Right atrium auricular region (tissue), 2 donors: ENCODE results near the gene MAP1LC3B2. TPM values are rescaled to one million over a fixed set of nuclear protein-coding genes. Genes with fewer than 3 reads are reported as not detected.

Experiments used
- DNase-seq: peaks from one replicate; pipeline ENCODE4 v3.0.0-alpha.2; 2019; ENCODE audit warnings: low spot score
- H3K27ac ChIP-seq, 2 donors: fragments of 200-600 bp; sonication (generic); 1 replicate in 1 of 2; 2 replicates in 1 of 2; pipeline ENCODE4 v1.5.1; 2016 to 2019
- H3K27me3 ChIP-seq, 2 donors: fragments of 200-600 bp; sonication (generic); one replicate each; pipeline versions ENCODE4 v1.5.1 to v1.6.0; 2017 to 2019
- H3K36me3 ChIP-seq: fragments of 200-600 bp; sonication (generic); one replicate; pipeline ENCODE4 v1.5.1; 2016
- H3K4me1 ChIP-seq, 2 donors: fragments of 200-600 bp; sonication (generic); one replicate each; pipeline versions ENCODE4 v1.5.1 to v1.6.0; 2017 to 2019
- H3K4me3 ChIP-seq, 2 donors: fragments of 200-600 bp; sonication (generic); 1 replicate in 1 of 2; 2 replicates in 1 of 2; pipeline ENCODE4 v1.5.1; 2017 to 2019; ENCODE audit warnings: mild to moderate bottlenecking in 1 of 2, moderate library complexity in 1 of 2
- H3K9me3 ChIP-seq, 2 donors: fragments of 200-600 bp; sonication (generic); one replicate each; pipeline ENCODE4 v1.5.1; 2019
- total RNA-seq, 2 donors: library from RNA; depleted of rRNA; stranded (reverse); fragments of >200 nt; gene quantifications; one replicate each; pipeline ENCODE4 v1.1.0, GENCODE V29; 2016
- TF ChIP-seq, protein P1 (sequence below), 2 donors: fragments of 200-600 bp; sonication (generic); IDR thresholded peaks; one replicate each; pipeline ENCODE4 v1.5.1; 2019; ENCODE audit warnings: antibody characterized with exemption in 2 of 2

The MAP1LC3B2 gene
- total RNA-seq, 2 donors from 2014 or later, result 1.0 to 1.4 TPM

DNA sequence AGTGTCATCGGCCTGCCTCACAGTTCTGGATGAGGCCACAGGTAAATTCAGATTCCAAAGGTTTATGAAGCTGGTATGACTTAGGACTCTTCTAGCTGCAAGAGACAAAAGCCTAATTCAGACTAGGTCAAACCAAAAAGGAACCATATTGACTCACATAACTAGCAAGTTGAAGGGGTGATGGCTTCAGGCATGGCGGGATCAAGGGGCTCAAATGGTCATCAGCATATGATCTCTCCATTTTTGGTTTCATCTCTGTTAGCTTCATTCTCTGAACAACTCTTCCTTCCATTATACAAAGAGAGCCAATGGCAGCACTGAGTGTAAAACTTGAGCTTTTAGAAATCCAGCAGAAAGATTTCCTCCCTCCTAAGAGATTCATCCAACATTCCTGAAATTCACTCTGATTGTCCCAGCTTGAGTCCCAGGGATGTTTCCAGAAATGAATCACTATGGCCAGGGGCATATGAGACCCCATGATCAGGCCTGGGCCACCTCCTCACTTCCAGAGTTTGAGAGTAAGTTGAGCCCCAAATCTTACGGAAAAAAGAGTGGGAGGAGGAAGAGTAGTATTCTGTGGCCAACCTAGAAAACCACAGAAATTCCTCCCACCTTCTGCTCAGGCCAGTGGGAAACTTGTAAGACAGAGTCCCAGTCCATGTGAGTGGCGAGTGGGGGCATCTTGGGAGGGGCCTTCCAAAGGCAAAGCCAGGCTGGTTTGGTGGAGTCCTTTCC is 2.0 kb upstream of the MAP1LC3B2 start:
- Histone ChIP-seq H3K27me3 (no peaks in the 10 kb centered on the region), H3K4me1 (peaks cover 0 to 9% of the 10 kb centered on the region in 2 donors), H3K4me3 (no peak overlapping the region), H3K27ac (no peak overlapping the region), H3K9me3 (no peaks in the 10 kb centered on the region), H3K36me3 (no peaks in the 10 kb centered on the region)
- TF ChIP-seq, protein P1, sequence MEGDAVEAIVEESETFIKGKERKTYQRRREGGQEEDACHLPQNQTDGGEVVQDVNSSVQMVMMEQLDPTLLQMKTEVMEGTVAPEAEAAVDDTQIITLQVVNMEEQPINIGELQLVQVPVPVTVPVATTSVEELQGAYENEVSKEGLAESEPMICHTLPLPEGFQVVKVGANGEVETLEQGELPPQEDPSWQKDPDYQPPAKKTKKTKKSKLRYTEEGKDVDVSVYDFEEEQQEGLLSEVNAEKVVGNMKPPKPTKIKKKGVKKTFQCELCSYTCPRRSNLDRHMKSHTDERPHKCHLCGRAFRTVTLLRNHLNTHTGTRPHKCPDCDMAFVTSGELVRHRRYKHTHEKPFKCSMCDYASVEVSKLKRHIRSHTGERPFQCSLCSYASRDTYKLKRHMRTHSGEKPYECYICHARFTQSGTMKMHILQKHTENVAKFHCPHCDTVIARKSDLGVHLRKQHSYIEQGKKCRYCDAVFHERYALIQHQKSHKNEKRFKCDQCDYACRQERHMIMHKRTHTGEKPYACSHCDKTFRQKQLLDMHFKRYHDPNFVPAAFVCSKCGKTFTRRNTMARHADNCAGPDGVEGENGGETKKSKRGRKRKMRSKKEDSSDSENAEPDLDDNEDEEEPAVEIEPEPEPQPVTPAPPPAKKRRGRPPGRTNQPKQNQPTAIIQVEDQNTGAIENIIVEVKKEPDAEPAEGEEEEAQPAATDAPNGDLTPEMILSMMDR (IDR thresholded peaks at IDR 0.05), result no peak
- no peak for DNase-seq

DNA sequence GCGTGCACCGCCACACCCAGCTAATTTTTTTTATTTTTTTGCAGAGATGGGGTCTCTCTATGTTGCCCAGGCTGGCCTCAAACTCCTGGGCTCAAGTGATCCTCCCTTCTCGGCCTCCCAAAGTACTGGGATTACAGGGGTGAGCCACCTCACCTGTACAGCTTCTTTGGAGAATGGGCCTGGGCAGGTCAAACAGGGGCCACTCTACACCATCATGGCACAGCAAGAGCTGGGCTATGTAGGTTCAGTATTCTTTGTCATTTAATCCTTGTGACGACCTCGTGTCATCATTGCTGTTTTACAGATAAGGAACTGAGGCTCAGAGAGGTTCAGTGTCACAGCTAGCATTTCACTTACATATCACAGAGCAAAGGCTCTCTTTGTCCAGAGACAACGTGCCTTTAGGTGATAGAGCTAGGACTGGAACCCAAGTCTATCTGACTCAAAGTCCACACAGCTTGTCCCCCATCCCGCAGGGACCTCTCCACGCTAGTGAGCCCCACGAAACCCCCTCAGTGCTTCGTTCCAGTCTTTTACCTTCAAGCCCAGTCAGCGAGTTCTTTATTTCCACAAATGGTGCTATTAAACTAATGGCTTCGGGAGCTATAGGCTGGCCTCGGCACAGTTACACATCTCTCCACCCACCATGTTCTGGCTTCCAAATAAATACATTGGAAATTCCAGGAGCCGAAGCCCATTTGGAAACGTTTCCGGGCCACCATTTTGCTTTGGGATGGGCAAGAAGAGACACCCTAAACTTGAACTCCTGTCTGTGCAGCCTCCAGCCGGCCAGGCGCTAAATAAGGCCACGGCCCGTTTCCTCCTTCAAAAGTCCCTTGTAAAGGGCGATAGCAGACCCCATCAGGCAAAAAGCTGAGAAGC is 660 bp upstream of the MAP1LC3B2 start:
- H3K36me3 ChIP-seq, result no peaks in the 10 kb centered on the region
- H3K4me3 ChIP-seq, result no peak overlapping the region
- H3K4me1 ChIP-seq, result peaks cover 0 to 9% of the 10 kb centered on the region in 2 donors
- no peak for DNase-seq
- H3K27ac ChIP-seq, result no peak overlapping the region
- TF ChIP-seq, protein P1 (IDR thresholded peaks at IDR 0.05), result no peak
- peaks cover 0 to 4% of the 10 kb centered on the region in 2 donors for H3K9me3 ChIP-seq
- no peaks in the 10 kb centered on the region for H3K27me3 ChIP-seq

DNA sequence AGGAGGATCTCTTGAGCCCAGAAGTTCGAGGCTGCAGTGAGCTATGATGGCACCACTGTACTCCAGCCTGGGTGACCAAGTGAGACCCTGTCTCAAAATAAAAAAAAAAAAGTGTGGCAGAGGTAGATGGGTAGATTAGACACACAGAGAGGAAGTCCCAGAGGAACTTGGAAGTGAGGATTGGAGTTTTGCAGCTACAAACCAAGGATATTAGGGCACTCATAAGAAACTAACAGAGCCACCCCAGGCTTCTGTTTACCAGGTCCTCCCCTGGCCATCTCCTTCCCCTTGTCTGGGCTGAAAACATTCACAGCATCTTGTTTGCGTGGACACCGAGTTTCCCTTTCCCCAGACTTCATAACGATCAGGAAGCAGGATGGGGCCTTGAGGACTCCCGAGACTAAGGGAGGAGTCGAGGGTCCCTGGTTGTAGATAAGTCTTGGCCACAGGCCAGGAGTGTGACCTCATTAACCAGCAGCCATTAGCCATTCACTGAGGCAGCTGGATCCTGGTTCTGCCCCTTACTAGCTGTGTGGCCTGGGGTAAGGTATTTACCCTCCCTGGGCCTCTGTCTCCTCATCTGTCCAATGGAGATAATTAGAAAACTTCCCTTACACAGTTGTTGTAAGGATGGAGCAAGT is 2.1 kb downstream of the MAP1LC3B2 start:
- DNase-seq, result no peak
- Histone ChIP-seq H3K36me3 (no peaks in the 10 kb centered on the region), H3K4me3 (no peak overlapping the region), H3K9me3 (peaks cover 0 to 16% of the 10 kb centered on the region in 2 donors), H3K27ac (no peak overlapping the region), H3K27me3 (no peaks in the 10 kb centered on the region), H3K4me1 (peaks cover 0 to 9% of the 10 kb centered on the region in 2 donors)
- TF ChIP-seq, protein P1 (IDR thresholded peaks at IDR 0.05), result no peak

DNA sequence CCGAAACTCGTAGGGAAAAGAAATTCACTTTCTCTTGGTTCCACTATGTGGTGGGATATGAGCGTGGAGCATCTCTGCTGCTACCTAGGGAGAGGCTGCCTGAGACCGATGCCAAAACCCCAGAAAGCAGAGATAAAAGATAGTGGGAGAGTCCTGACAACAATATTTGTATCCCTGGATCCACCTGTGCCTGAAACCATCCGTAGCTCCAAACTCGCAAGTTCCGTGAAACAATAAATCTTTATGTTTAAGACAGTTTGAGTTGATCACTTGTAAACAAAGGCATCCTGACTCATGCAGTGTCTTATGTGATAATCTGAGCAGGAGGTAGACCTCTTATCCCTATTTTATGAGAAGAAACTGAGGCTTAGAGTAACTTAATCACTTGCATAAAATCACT is 2.9 kb downstream of the MAP1LC3B2 start:
- no peak for DNase-seq
- no peak overlapping the region for H3K27ac ChIP-seq
- peaks cover 0 to 16% of the 10 kb centered on the region in 2 donors for H3K9me3 ChIP-seq
- H3K27me3 ChIP-seq, result no peaks in the 10 kb centered on the region
- H3K36me3 ChIP-seq, result no peaks in the 10 kb centered on the region
- no peak overlapping the region for H3K4me3 ChIP-seq
- peaks cover 0 to 9% of the 10 kb centered on the region in 2 donors for H3K4me1 ChIP-seq
- TF ChIP-seq, protein P1 (IDR thresholded peaks at IDR 0.05), result no peak

DNA sequence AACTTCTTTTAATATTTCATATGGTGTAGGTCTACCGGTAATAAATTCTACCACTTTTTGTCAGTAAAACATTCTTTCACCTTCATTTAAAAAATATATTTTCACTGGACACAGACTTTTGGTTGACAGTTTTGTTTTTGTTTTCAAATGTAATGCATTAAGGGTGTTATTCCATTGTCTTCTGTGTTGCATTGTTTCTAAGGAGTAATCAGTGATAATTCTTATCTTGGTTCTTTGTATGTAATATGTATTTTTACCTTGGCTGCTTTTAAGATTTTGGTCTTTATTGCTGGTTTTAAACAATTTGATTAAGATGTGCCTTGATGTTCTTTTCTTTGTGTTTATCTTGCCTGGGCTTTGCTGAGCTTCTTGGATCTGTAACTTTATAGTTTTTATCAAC is 4.1 kb downstream of the MAP1LC3B2 start:
- no peak overlapping the region for H3K27ac ChIP-seq
- no peak overlapping the region for H3K4me3 ChIP-seq
- no peaks in the 10 kb centered on the region for H3K36me3 ChIP-seq
- H3K9me3 ChIP-seq, result peaks cover 0 to 16% of the 10 kb centered on the region in 2 donors
- TF ChIP-seq, protein P1 (IDR thresholded peaks at IDR 0.05), result no peak
- peaks cover 0 to 9% of the 10 kb centered on the region in 2 donors for H3K4me1 ChIP-seq
- H3K27me3 ChIP-seq, result no peaks in the 10 kb centered on the region
- no peak for DNase-seq
